CD4-positive, alpha-beta T cell treated with Interleukin-12 subunit alpha and Interleukin-12 subunit beta, for 1 hour (primary cell): ENCODE data around the gene HTR2A.

Source experiments
- DNase-seq: peaks from one replicate; pipeline ENCODE4 v3.0.0-alpha.2; 2020

HTR2A gene

GRCh38 chr13:46803586-46803985 lies 93.3 kb downstream of the HTR2A start:
- no peak for DNase-seq

- DNase-seq: no peak
These were observed 95.0 kb downstream of the HTR2A start for GRCh38 chr13:46801858-46802257.

GRCh38 chr13:46799139-46799538 lies 97.7 kb downstream of the HTR2A start:
- no peak for DNase-seq

- DNase-seq: no peak
These were observed 99.2 kb downstream of the HTR2A start for GRCh38 chr13:46797501-46798237.

GRCh38 chr13:46796515-46797474 lies 100.1 kb downstream of the HTR2A start, which contains the start of gene ESD:
ESD (minus strand) TSS chr13:46797161; CDS start chr13:46791413, 5,748 bp downstream.
- peak; percentile 89 for DNase-seq

GRCh38 chr13:46796129-46796514 lies 100.7 kb downstream of the HTR2A start:
- DNase-seq: no peak

GRCh38 chr13:46795321-46795720 lies 101.5 kb downstream of the HTR2A start:
- no peak for DNase-seq

- no peak for DNase-seq
These were observed 113.3 kb downstream of the HTR2A start for GRCh38 chr13:46783504-46783903.

GRCh38 chr13:46782691-46783090 lies 114.2 kb downstream of the HTR2A start:
- no peak for DNase-seq

- no peak for DNase-seq
These were observed 114.8 kb downstream of the HTR2A start for GRCh38 chr13:46782066-46782465.
